Measurements from ENCODE around the gene PLEKHA5.

GRCh38 chr12:19251481-19252132, 122.1 kb downstream of the PLEKHA5 start:
- TF ChIP-seq POLR2A (IDR thresholded peaks at IDR 0.05) (no peak), POLR2AphosphoS5 (IDR thresholded peaks at IDR 0.05) (no peak)
- TF ChIP-seq, protein P1, sequence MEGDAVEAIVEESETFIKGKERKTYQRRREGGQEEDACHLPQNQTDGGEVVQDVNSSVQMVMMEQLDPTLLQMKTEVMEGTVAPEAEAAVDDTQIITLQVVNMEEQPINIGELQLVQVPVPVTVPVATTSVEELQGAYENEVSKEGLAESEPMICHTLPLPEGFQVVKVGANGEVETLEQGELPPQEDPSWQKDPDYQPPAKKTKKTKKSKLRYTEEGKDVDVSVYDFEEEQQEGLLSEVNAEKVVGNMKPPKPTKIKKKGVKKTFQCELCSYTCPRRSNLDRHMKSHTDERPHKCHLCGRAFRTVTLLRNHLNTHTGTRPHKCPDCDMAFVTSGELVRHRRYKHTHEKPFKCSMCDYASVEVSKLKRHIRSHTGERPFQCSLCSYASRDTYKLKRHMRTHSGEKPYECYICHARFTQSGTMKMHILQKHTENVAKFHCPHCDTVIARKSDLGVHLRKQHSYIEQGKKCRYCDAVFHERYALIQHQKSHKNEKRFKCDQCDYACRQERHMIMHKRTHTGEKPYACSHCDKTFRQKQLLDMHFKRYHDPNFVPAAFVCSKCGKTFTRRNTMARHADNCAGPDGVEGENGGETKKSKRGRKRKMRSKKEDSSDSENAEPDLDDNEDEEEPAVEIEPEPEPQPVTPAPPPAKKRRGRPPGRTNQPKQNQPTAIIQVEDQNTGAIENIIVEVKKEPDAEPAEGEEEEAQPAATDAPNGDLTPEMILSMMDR (IDR thresholded peaks at IDR 0.05), result no peak
